Muscle layer of colon (tissue), 2 donors: ENCODE data around the gene LLGL2.
"Not testable (repeated sequence)": the region's sequence is repeated elsewhere in the genome, so short reads cannot be mapped to it uniquely, and the experiment has no call there.

ENCODE experiments used
- H3K27ac ChIP-seq: one replicate; pipeline ENCODE4 v1.7.0; 2013; ENCODE audit warnings: low read depth, mild to moderate bottlenecking, low read length, moderate library complexity
- H3K27me3 ChIP-seq, 2 donors: one replicate each; pipeline ENCODE4 v1.7.0; 2013; ENCODE audit warnings: low read length in 2 of 2, mild to moderate bottlenecking in 2 of 2; ENCODE audit not compliant: insufficient read depth in 2 of 2, control insufficient read depth in 1 of 2
- H3K36me3 ChIP-seq: one replicate; pipeline ENCODE4 v1.7.0; 2013; ENCODE audit warnings: mild to moderate bottlenecking, low read length; ENCODE audit not compliant: insufficient read depth
- H3K4me1 ChIP-seq: one replicate; pipeline ENCODE4 v1.7.0; 2013; ENCODE audit warnings: mild to moderate bottlenecking, low read length; ENCODE audit not compliant: insufficient read depth
- H3K4me3 ChIP-seq, 2 donors: one replicate each; pipeline ENCODE4 v1.7.0; 2013; ENCODE audit warnings: low read length in 2 of 2, low read depth in 1 of 2, mild to moderate bottlenecking in 1 of 2, moderate library complexity in 1 of 2
- H3K9ac ChIP-seq: one replicate; pipeline ENCODE4 v1.7.0; 2013; ENCODE audit warnings: low read length
- H3K9me3 ChIP-seq: one replicate; pipeline ENCODE4 v1.7.0; 2013; ENCODE audit warnings: mild to moderate bottlenecking, low read length
- donor health status: abdominal sarcoma.
- donor health status: Adenocarcinoma of cecum.

LLGL2 gene

GRCh38 chr17:75524970-75525805, at the start of gene LLGL2:
TSS of gene LLGL2 (plus strand) at chr17:75525697. CDS start at chr17:75543427, 17,730 bp downstream.
- H3K9ac ChIP-seq, result no peak within 1 kb of the TSS
- H3K27me3 ChIP-seq, result peaks cover 0 to 10% of the 10 kb centered on the region in 2 donors
- peaks cover 4% of the 10 kb centered on the region for H3K4me1 ChIP-seq
- no peaks in the 10 kb centered on the region for H3K9me3 ChIP-seq
- H3K27ac ChIP-seq, result peak within 1 kb of the TSS; percentile 27
- peak within 1 kb of the TSS; percentile 50 to 70 for H3K4me3 ChIP-seq
- no peaks in the 10 kb centered on the region for H3K36me3 ChIP-seq

DNA sequence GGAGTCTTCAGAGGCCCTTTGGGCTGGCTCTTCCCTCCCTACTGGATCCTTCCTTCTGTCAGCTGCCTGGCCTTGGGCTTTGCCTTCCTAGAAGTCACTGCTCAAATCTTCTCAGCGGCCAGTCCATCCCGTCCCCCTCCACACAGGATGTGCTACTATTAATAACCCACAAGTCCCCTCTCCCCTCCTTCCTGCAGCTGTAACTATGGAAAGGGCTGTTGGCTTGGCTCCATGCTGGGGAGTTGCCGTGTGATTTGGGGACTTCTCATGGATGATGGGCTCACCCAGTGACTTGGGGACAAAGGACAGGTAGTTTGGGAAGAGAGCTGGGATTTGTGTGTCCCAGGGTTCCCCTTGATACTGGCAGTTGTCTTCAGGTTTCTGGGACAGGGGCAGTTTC, 49.6 kb upstream of the LLGL2 start:
- peaks cover 25% of the 10 kb centered on the region for H3K4me1 ChIP-seq
- H3K9me3 ChIP-seq, result no peaks in the 10 kb centered on the region
- H3K27ac ChIP-seq, result peak overlapping the region; percentile 59
- H3K4me3 ChIP-seq, result peak overlapping the region in 1 of 2 donors; percentile 25
- no peak overlapping the region for H3K9ac ChIP-seq
- H3K36me3 ChIP-seq, result peaks cover 17% of the 10 kb centered on the region
- H3K27me3 ChIP-seq, result no peaks in the 10 kb centered on the region

DNA sequence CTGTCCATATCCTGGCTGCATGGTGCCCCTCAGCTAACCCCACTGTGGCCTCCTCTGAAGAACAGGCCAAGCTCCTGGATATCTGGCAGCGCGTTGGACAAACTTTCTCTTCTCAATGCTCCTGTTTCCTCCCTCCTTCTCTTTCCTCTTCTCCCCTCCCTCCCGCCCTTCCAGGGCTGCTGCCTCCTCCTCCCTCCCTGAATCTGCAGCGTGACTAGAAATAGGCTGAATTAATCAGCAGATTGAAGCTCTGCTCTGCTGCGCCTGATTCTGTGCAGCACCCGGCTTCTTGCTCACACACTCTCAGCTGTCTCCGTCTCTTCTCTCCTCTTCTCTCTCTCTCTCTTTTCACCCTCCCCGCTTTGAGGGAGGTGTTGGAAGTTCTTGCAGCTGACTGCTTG, 49.2 kb upstream of the LLGL2 start:
- H3K9ac ChIP-seq, result no peak overlapping the region
- H3K27me3 ChIP-seq, result no peaks in the 10 kb centered on the region
- peaks cover 27% of the 10 kb centered on the region for H3K4me1 ChIP-seq
- H3K9me3 ChIP-seq, result no peaks in the 10 kb centered on the region
- peaks cover 17% of the 10 kb centered on the region for H3K36me3 ChIP-seq
- H3K4me3 ChIP-seq, result peak overlapping the region; percentile 24 to 25
- peak overlapping the region; percentile 59 for H3K27ac ChIP-seq

- Histone ChIP-seq H3K4me3 (peak overlapping the region; percentile 2 to 24), H3K36me3 (peaks cover 14% of the 10 kb centered on the region), H3K4me1 (peaks cover 31% of the 10 kb centered on the region), H3K27ac (peak overlapping the region; percentile 59), H3K9me3 (no peaks in the 10 kb centered on the region), H3K9ac (no peak overlapping the region), H3K27me3 (no peaks in the 10 kb centered on the region)
These were observed 48.6 kb upstream of the LLGL2 start for GRCh38 chr17:75476752-75477489.

GRCh38 chr17:75477490-75477862, 48.0 kb upstream of the LLGL2 start:
- H3K4me1 ChIP-seq, result peaks cover 31% of the 10 kb centered on the region
- H3K4me3 ChIP-seq, result peak overlapping the region in 1 of 2 donors; percentile 2
- peak overlapping the region; percentile 59 for H3K27ac ChIP-seq
- H3K36me3 ChIP-seq, H3K27me3 ChIP-seq, H3K9me3 ChIP-seq, H3K9ac ChIP-seq: not testable (repeated sequence)

DNA sequence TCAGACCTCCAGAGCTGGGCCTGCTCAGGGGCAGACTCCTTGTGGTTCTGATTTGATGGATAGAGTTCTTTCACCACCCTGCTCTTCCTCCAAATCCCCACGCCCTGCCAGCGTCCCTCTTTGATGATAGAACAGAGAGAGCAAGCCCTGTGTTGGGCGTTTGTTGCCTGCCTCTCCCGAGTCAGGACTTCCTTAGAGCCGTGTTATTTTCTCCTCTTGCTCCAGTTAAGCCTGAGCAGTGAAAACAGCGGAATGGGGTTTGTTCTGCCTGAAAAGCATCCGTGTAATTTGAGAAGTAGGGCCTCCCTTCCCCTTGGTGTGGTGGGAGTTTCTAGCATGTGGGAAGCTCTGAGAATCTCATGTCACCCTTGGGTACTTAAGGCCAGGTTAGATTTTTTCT, 47.0 kb upstream of the LLGL2 start:
- Histone ChIP-seq H3K27ac (no peak overlapping the region), H3K4me1 (peaks cover 31% of the 10 kb centered on the region), H3K9ac (no peak overlapping the region), H3K4me3 (no peak overlapping the region), H3K36me3 (no peaks in the 10 kb centered on the region), H3K9me3 (no peaks in the 10 kb centered on the region), H3K27me3 (no peaks in the 10 kb centered on the region)

DNA sequence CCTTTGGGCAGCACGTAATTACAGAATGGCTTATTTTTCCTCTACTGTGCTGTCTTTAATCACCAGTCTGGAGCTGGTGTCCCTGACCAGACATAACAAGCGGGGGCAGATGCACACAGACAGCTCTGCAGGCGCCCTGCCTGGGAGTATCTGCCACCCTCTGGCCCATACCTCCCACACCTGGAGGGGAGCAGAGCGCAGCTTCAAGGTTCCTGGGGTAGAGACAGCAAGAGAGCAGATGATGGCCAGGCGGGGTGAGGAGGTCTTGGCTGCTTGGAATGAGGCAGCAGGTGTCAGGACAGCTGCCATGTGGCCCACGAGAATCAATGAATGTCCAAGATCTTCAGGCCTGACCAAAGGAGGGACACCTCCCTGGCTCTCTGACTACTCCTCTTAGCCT, 45.2 kb upstream of the LLGL2 start:
- H3K4me1 ChIP-seq, result peaks cover 27% of the 10 kb centered on the region
- H3K4me3 ChIP-seq, result no peak overlapping the region
- H3K36me3 ChIP-seq, result no peaks in the 10 kb centered on the region
- no peaks in the 10 kb centered on the region for H3K27me3 ChIP-seq
- H3K27ac ChIP-seq, result no peak overlapping the region
- no peak overlapping the region for H3K9ac ChIP-seq
- no peaks in the 10 kb centered on the region for H3K9me3 ChIP-seq

DNA sequence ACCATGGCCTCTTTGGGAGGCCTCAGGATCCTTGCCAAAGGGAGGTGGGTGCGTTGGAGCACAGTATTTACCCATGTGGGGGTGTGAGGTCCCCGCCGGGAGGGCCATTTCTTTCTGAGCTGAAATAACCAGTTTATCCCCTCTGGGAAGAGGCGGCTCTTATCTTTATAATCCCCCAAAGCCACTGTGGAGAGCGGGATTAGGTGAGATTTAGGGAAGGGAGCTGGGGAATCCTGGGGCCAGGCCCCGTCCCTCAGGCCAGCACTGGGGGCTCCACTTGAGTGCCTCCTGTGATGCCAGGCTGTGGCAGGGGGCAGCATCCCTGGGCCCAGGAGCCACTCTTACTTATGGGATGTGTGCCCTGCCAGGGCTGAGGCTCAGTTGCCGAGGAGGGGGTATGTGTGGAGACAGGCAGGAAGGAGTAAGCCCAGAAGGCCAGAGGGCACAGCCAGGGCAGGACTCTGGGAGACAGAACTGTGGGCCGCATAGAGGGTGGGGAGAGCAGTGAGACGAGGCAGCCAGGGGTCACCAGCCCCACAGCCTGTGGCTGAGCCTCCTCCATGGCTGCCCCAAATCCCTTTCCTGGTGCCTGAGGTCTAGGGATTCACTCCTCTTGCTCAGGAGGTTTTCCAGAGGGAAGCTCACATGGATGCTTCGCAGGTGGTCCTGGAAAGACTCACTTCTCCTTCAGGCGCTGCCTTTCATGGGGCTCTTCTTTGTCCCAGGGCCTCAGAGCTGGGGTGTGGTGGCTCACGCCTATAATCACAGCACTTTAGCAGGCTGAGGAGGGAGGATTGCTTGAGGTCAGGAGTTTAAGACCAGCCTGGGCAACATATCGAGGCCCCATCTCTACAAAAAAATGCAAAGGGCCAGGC, 44.1 kb upstream of the LLGL2 start:
- Histone ChIP-seq H3K4me3 (no peak overlapping the region), H3K36me3 (no peaks in the 10 kb centered on the region), H3K27ac (no peak overlapping the region), H3K4me1 (peaks cover 16% of the 10 kb centered on the region), H3K27me3 (no peaks in the 10 kb centered on the region), H3K9me3 (no peaks in the 10 kb centered on the region), H3K9ac (no peak overlapping the region)

DNA sequence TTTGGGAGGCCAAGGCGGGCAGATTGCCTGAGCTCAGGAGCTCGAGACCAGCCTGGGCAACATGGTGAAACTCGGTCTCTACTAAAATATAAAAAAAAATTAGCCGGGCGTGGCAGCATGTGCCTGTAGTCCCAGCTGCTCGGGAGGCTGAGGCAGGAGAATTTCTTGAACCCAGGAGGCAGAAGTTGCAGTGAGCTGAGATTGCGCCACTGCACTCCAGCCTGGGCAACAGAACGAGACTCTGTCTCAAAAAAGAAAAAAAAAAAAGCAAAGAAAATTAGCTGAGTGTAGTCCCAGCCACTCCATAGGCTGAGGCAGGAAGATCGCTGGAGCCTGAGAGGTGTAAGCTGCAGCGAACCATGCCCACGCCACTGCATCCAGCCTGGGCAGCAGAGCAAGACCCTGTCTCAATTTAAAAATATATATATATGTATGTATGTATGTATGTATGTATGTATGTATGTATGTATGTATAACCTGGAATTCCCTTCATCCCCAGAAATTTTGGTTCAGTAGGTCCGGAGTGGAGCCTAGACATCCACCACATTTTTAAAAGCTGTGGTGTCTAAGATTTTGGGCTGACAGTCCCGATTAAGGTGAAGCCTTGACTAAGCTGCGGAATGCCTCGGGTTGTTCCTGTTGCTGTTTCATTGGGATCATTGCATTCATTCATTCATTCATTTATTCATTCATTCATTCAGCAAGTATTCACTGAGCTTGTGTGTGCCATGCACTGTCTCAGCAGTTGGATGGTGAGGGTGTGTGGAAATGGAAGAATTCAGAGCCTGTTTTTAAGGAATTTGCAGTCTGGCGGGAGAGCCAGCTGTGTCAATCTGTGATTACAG, 43.2 kb upstream of the LLGL2 start:
- no peaks in the 10 kb centered on the region for H3K27me3 ChIP-seq
- no peak overlapping the region for H3K27ac ChIP-seq
- no peak overlapping the region for H3K4me3 ChIP-seq
- H3K4me1 ChIP-seq, result peaks cover 12% of the 10 kb centered on the region
- no peaks in the 10 kb centered on the region for H3K9me3 ChIP-seq
- no peaks in the 10 kb centered on the region for H3K36me3 ChIP-seq
- H3K9ac ChIP-seq, result no peak overlapping the region

- Histone ChIP-seq H3K36me3 (peaks cover 3% of the 10 kb centered on the region), H3K9me3 (no peaks in the 10 kb centered on the region), H3K4me3 (no peak overlapping the region), H3K9ac (no peak overlapping the region), H3K27me3 (no peaks in the 10 kb centered on the region), H3K4me1 (peaks cover 14% of the 10 kb centered on the region), H3K27ac (no peak overlapping the region)
These were observed 39.8 kb upstream of the LLGL2 start for GRCh38 chr17:75485688-75486087.
